Activated T-cell treated with anti-CD3 and anti-CD28 coated beads, Interleukin-2, amount 50 U/mL, for 4 hours (primary cell): ENCODE measurements around the gene BTBD18. TPM values are rescaled to one million over a fixed set of nuclear protein-coding genes. Genes with fewer than 3 reads are reported as not detected.

Source experiments
- ATAC-seq, 2 donors: fragments of 200-7000 bp; cut with Tn5 transposase; one replicate each; pipeline ENCODE4 v1.10.0; 2021
- DNase-seq: peaks from one replicate; pipeline ENCODE4 v3.0.0-alpha.2; 2020
- H3K27me3 Mint-ChIP-seq: one replicate; pipeline ENCODE4 v1.8.0; 2021; ENCODE audit warnings: low read depth, mixed read lengths
- H3K36me3 Mint-ChIP-seq: one replicate; pipeline ENCODE4 v1.8.0; 2022; ENCODE audit warnings: mixed read lengths; ENCODE audit not compliant: insufficient read depth
- H3K4me1 Mint-ChIP-seq: one replicate; pipeline ENCODE4 v1.8.0; 2021; ENCODE audit warnings: low read depth, mixed read lengths
- H3K4me3 Mint-ChIP-seq: one replicate; pipeline ENCODE4 v1.8.0; 2021; ENCODE audit warnings: mild to moderate bottlenecking, moderate library complexity, mixed read lengths
- H3K9me3 Mint-ChIP-seq: one replicate; pipeline ENCODE4 v1.8.0; 2021; ENCODE audit warnings: mixed read lengths
- total RNA-seq, 3 donors: library from RNA; stranded (reverse); gene quantifications; one replicate each; pipeline ENCODE4 v1.2.1, GENCODE V29; 2021

BTBD18 gene
- total RNA-seq, 3 donors from 2014 or later = not detected

DNA sequence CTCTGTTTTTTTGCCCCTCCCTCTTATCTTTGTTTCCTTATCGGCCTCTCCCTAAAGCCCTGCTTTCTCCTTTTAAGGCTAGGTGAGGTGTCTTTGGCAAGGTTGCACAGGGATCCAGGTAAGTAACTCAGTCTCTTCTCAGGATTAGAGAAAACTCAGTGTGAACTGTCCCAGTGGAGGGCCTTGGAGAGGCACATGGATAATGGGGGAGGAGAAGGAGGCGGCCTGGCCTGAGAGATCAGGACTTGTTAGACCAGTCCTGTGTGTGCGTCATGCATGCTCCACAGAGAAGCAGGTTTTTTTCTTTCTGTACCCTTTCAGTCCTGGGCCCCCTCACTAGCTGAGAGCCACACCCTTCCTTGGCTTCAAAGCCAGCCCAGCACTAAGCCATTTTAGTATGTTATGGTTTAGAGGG lies 29.9 kb upstream of the BTBD18 start:
- DNase-seq (no peak), ATAC-seq (no peak)
- H3K4me3 Mint-ChIP-seq = no peak overlapping the region
- no peaks in the 10 kb centered on the region for H3K27me3 Mint-ChIP-seq
- H3K9me3 Mint-ChIP-seq = no peaks in the 10 kb centered on the region
- peaks cover 11% of the 10 kb centered on the region for H3K4me1 Mint-ChIP-seq
- peaks cover 1% of the 10 kb centered on the region for H3K36me3 Mint-ChIP-seq

DNA sequence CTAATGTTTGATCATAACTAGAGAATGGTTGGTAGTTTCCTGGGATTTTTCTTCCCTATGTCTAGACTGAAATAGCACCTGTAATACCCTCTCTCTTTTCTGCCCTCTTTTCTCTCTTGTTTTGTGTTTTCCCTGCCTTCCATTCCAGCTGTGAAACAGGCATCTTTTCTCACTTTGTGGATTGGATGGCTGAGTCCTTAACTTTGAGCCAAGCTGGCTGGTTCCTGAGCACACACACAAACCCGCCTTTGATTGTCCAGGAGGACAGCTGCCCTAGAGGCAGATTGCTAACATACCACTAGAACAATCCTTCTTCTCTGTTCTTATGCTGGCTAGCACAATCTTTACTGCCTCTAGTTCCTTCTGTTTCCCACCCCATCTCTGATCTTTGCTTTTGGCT lies 27.7 kb upstream of the BTBD18 start:
- DNase-seq (no peak), ATAC-seq (no peak)
- Mint-ChIP-seq H3K27me3 (no peaks in the 10 kb centered on the region), H3K36me3 (peaks cover 1% of the 10 kb centered on the region), H3K4me3 (no peak overlapping the region), H3K9me3 (no peaks in the 10 kb centered on the region), H3K4me1 (peaks cover 14% of the 10 kb centered on the region)

DNA sequence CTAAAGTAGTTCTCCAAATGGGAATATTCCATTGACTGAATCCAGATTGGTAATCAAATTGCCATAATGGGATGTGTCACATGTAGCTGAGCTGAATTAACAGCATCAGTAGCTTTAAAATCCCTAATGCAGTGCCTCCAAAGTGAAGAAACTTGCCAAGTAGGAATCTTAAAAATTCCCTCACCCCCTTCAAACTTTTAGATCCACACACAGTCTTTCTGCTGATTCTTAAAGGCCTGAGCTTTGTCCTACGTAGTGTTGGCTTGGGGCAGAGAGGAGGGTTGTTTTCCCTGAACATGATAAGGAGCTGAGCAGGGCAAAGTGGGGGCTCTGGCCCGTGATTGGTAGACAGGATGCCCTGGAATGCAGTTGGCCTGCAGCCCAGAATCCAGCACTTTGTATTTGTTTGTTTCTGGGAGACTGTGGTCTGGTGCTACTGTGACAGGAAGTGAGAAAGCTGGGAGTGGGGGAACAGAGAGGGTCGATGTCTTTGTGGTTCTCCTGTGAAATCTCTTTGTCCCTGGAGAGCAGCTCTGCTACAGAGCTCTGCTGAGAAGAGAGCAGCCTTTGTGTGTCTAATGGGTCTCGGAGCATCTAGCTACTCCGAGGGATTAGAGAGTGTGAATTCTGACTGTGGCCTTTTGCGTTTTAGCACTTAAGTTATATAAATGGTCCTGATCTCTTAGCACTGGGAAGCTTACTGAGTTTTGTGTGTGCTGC lies 26.9 kb upstream of the BTBD18 start:
- no peak for DNase-seq
- Mint-ChIP-seq H3K4me3 (no peak overlapping the region), H3K9me3 (no peaks in the 10 kb centered on the region), H3K27me3 (no peaks in the 10 kb centered on the region), H3K4me1 (peaks cover 14% of the 10 kb centered on the region), H3K36me3 (peaks cover 1% of the 10 kb centered on the region)
- ATAC-seq = no peak

DNA sequence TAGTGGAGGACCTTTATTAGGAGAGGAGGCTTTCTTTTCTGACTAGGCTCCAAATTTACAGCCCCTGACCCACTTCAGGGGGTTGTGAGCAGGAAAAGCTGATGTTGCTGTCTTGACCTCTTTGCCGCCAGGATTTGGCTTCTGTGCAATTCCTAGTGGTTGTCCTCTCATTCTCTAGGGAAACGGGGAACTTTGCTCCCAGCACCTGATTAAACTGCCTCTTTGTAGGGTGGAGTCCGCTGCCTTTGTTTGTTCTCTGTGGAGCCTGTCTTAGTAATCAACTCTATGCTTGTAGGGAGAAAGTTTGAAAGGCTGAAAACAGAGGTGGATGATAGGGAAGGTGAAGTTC lies 26.3 kb upstream of the BTBD18 start:
- Mint-ChIP-seq H3K4me3 (no peak overlapping the region), H3K27me3 (no peaks in the 10 kb centered on the region), H3K4me1 (peaks cover 14% of the 10 kb centered on the region), H3K9me3 (no peaks in the 10 kb centered on the region), H3K36me3 (peaks cover 1% of the 10 kb centered on the region)
- DNase-seq (no peak), ATAC-seq (no peak)

DNA sequence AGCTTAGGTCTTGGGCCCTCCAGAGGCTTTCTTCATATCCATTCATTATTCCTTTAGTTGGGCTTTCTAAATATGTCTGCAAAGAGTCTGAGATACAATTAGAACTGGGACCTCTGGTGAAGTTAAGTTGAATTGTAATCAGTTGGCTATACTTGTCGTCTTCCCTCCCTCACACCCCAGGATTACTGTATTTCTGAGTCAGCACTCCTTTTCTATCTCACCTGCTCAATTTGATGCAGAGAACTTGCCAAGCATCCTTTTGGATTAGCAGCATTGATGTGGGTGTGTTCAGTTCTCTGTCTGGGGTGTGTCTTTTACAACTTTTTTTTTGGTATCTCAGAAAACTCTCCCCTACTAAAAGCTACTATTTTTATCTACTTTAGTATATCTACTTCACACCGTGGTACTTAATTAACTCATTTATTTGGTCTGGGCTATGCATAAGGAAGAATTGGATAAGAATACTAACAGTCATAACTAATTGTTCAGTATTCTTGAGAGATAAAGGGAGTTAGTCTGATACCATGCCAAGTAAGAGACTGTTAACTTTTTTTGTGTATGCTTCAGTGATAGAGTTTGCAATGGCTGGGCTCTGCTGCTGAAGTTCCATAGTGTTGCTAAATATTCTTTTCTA lies 25.1 kb upstream of the BTBD18 start:
- ATAC-seq = no peak
- H3K4me3 Mint-ChIP-seq = no peak overlapping the region
- no peaks in the 10 kb centered on the region for H3K9me3 Mint-ChIP-seq
- peaks cover 13% of the 10 kb centered on the region for H3K4me1 Mint-ChIP-seq
- peaks cover under 1% of the 10 kb centered on the region for H3K36me3 Mint-ChIP-seq
- no peak for DNase-seq
- no peaks in the 10 kb centered on the region for H3K27me3 Mint-ChIP-seq

DNA sequence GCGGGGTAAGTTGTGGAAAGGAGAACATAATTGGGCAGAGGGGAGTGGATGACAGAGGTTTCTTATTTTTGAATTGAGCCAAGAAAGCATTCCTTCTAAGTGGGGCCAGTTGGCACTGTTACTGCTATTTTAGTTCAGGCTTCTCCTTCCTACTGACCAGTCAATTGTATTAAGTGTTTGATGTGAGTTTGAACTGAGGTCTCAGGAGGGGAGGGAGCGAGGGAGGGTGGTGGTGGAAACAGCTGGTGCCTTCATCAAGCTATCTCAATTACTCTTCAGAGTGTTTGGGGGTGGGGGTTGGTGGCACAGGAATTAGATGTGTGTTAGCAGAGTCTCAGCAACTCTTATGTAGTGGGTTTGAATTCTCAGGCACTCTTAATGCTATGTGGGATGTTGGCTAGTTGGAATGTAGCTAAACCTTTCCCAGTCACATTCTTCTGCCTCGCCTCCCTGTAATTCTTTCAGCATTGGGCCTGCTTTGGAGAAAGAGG lies 24.5 kb upstream of the BTBD18 start:
- H3K27me3 Mint-ChIP-seq = no peaks in the 10 kb centered on the region
- peaks cover 9% of the 10 kb centered on the region for H3K4me1 Mint-ChIP-seq
- H3K9me3 Mint-ChIP-seq = no peaks in the 10 kb centered on the region
- ATAC-seq = no peak
- DNase-seq = no peak
- no peaks in the 10 kb centered on the region for H3K36me3 Mint-ChIP-seq
- H3K4me3 Mint-ChIP-seq = no peak overlapping the region

DNA sequence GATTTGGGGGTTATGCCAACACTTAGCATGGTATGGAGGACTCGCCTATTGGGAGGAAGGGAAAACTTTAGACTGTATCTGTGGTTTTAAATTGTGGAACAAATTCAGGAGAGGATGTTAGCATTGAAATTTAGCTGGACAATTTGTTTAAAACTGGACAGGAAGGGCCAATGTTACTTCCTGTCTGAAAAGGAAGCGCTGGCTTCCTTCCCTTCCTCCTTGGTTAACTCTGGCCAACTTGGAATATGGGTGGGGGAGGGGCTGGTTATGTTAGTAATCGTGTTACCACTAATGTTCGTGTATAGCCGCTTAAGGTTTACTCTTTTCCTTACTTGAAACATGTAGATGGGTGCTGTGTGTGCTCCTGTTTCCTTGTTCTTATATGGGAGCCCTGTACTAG lies 23.9 kb upstream of the BTBD18 start:
- no peak for DNase-seq
- H3K4me3 Mint-ChIP-seq = no peak overlapping the region
- ATAC-seq = no peak
- H3K36me3 Mint-ChIP-seq = no peaks in the 10 kb centered on the region
- H3K9me3 Mint-ChIP-seq = no peaks in the 10 kb centered on the region
- H3K4me1 Mint-ChIP-seq = peaks cover 9% of the 10 kb centered on the region
- no peaks in the 10 kb centered on the region for H3K27me3 Mint-ChIP-seq

- Mint-ChIP-seq H3K4me3 (no peak overlapping the region), H3K27me3 (no peaks in the 10 kb centered on the region), H3K4me1 (peaks cover 3% of the 10 kb centered on the region), H3K36me3 (no peaks in the 10 kb centered on the region), H3K9me3 (no peaks in the 10 kb centered on the region)
- DNase-seq (no peak), ATAC-seq (no peak)
These were observed 21.5 kb upstream of the BTBD18 start for GRCh38 chr11:57773026-57773598.

DNA sequence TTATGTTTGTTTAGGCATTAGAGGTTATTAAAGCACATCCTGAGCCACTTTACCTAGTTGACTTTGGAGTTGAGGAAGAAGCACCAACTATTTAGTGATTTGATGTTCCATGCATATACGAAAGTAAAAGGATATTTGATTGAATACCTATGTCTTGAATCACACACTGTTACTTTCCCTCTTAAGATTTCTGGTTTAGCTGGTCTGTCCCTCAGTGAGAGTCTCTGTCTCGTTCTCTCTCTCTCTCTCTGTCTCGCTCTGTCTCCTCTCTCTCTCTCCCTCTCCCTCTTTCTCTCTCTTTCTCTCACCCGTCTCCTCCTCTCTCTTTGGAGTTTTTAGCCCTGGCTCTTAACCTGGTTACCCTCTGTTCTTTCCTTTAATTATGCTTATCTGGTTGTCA lies 20.9 kb upstream of the BTBD18 start:
- Mint-ChIP-seq H3K9me3 (no peaks in the 10 kb centered on the region), H3K27me3 (no peaks in the 10 kb centered on the region), H3K36me3 (no peaks in the 10 kb centered on the region)

DNA sequence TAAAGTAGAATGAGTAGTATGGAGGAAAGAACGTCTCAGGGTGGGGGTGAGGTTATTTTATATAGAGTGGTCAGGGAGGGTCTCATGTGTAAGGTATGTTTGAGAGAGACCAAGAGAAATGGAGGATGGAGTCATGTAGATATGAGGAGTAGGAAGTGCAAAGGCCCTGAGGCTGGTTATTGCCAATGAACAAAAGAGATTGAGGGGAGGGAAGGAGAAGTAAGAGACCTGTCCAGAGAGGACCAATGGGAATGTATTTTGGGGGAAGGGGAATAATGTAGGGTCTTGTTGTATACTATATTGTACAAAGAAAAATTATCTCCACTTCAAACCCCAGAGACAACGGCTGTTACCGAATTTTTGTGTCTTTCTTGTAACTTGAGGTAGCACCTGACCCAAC lies 19.7 kb upstream of the BTBD18 start:
- ATAC-seq = no peak
- Mint-ChIP-seq H3K9me3 (no peaks in the 10 kb centered on the region), H3K4me3 (no peak overlapping the region), H3K4me1 (peaks cover 3% of the 10 kb centered on the region), H3K36me3 (peaks cover 1% of the 10 kb centered on the region), H3K27me3 (no peaks in the 10 kb centered on the region)
- DNase-seq = no peak

More for the DNA sequence above, 20.9 kb upstream of the BTBD18 start:
- Mint-ChIP-seq H3K4me1 (peaks cover 3% of the 10 kb centered on the region), H3K4me3 (no peak overlapping the region)
- no peak for DNase-seq
- no peak for ATAC-seq

GRCh38 chr11:57770793-57771192 lies 19.2 kb upstream of the BTBD18 start:
- Mint-ChIP-seq H3K9me3 (no peaks in the 10 kb centered on the region), H3K27me3 (no peaks in the 10 kb centered on the region), H3K4me3 (no peak overlapping the region), H3K36me3 (peaks cover 2% of the 10 kb centered on the region), H3K4me1 (peaks cover 3% of the 10 kb centered on the region)
- DNase-seq (no peak), ATAC-seq (no peak)

DNA sequence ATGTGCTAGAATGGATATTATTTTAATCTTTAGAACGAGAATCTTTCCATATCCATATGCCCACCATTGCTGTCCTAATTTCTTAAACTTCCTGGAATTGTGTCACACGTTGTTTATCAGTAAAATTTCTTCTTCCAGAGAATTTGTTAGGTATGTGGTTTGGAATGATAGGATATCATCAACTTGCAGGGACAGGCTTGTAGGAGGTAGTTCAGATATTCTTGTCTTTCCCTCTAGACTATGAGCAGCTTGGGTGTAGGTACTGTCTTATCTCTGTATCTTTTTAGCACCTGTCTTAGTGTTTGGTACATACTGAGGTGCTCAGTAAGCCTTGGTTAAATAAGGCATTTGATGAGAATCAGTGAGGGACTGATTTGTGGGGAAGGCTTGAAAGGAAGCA lies 13.4 kb upstream of the BTBD18 start:
- Mint-ChIP-seq H3K9me3 (no peaks in the 10 kb centered on the region), H3K36me3 (peaks cover 6% of the 10 kb centered on the region), H3K4me3 (no peak overlapping the region), H3K4me1 (no peaks in the 10 kb centered on the region), H3K27me3 (no peaks in the 10 kb centered on the region)
- ATAC-seq (no peak), DNase-seq (no peak)

- Mint-ChIP-seq H3K9me3 (no peaks in the 10 kb centered on the region), H3K27me3 (no peaks in the 10 kb centered on the region), H3K4me3 (no peak overlapping the region), H3K4me1 (no peaks in the 10 kb centered on the region), H3K36me3 (peaks cover 6% of the 10 kb centered on the region)
- no peak for DNase-seq
- ATAC-seq = no peak
These were observed 12.9 kb upstream of the BTBD18 start for GRCh38 chr11:57764566-57764965.

DNA sequence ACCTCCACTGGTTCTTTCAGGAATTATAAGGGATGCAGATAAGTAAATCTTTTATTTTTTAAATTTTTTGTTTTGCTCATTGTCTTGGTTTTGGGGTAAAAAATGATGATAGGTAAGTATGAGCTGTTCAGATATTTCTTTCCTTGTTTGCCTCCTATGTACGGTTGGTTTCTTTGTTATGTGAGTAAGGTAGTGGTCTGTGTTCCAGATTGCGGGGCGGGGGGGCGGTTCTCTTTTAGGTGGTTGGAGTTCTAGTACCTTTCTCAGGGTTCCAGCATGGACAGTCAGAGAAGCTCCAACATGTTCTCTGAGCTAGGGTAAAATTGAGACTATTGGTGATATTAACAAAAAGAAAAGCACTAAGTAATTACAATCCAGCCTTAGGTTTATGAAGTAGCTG lies 12.4 kb upstream of the BTBD18 start:
- Mint-ChIP-seq H3K4me3 (no peak overlapping the region), H3K4me1 (no peaks in the 10 kb centered on the region), H3K27me3 (no peaks in the 10 kb centered on the region), H3K9me3 (no peaks in the 10 kb centered on the region), H3K36me3 (peaks cover 6% of the 10 kb centered on the region)
- DNase-seq (no peak), ATAC-seq (no peak)

DNA sequence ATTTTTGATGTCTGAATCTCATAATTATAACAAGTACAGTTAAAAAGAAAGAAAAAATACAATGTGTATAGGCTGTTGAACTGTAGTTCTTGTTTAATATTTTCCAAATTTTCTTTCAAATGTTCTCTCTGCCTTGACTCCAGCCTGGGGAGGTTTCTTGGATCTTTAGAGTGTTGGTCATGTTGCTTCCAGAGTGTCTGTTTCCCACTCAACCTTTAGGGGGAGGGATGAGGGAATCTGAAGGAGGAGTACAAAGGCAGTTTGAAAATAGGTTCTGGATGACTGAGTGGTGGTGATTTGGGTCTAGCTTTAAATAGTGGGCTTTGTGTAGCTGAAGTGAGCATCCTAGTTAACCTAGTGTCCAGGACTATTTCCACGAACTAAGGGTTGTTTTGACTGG lies 11.9 kb upstream of the BTBD18 start:
- Mint-ChIP-seq H3K27me3 (no peaks in the 10 kb centered on the region), H3K4me1 (no peaks in the 10 kb centered on the region), H3K36me3 (peaks cover 6% of the 10 kb centered on the region), H3K4me3 (no peak overlapping the region), H3K9me3 (no peaks in the 10 kb centered on the region)
- DNase-seq (no peak), ATAC-seq (no peak)
